ENCODE measurements around the gene P2RY11. TPM values are rescaled to one million over a fixed set of nuclear protein-coding genes. Genes with fewer than 3 reads are reported as not detected.

P2RY11 gene
- total RNA-seq, 1 experiment from 2014 or later = 18.4 TPM

DNA sequence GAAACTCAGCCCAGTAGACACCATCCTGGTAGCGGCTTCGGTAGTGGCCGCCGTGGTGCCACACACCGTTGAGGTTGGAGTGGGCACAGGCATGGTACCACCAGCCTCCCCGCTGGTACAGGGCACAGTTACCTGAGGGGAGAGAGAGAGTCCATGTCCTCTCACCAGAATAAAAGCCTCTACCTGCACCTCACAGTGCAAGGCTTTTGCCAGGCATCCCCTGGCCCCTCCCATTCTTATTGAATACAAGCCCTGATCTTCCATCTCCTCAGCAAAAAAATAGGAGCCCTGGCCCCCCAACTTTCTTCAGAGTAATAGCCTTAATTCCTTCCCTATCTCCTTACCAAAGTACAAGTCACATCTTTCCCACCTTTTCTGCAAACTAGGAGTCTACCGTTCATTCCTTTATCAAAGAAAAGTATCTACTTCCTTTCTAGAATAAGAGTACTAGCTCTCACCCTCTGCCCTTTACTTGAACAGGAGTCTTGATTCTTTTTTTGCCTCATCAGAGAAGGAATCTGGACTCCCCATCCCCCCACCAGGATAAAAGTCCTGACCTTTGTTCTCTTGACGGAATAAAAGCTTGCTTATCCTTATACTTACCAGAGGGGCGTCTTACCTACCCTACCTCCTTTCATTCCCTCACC, 18.7 kb upstream of the P2RY11 start:
- Histone ChIP-seq H3K4me3 (ENCODE audit: low read depth, low read length) (no peak overlapping the region), H3K36me3 (ENCODE audit: control insufficient read depth, insufficient read depth, low read length) (no peaks in the 10 kb centered on the region), H3K9me3 (no peaks in the 10 kb centered on the region), H3K4me1 (no peaks in the 10 kb centered on the region), H3K27me3 (replicated peaks; ENCODE audit: control insufficient read depth, insufficient read depth, low read length) (no peaks in the 10 kb centered on the region)
- Mint-ChIP-seq H3K4me1 (ENCODE audit: low read depth, unreplicated experiment) (no peaks in the 10 kb centered on the region), H3K9me3 (ENCODE audit: unreplicated experiment) (no peaks in the 10 kb centered on the region), H3K27me3 (ENCODE audit: insufficient read depth, unreplicated experiment) (no peaks in the 10 kb centered on the region), H3K36me3 (ENCODE audit: insufficient read depth, unreplicated experiment) (peaks cover 24% of the 10 kb centered on the region), H3K27ac (ENCODE audit: unreplicated experiment) (no peak overlapping the region), H3K4me3 (ENCODE audit: unreplicated experiment) (no peak overlapping the region)
- no peak for TF ChIP-seq CTCF (IDR thresholded peaks at IDR 0.05; ENCODE audit: insufficient read depth in 1 of 2, low read depth in 1 of 2, low read length in 1 of 2, severe bottlenecking in 1 of 2, unreplicated experiment in 1 of 2)
- CTCF ChIA-PET = no interaction called here
- POLR2A ChIA-PET = interaction anchor here (0.7 kb wide), 1 partner anchor 181 kb away, joined by 3 read pairs; no protein-coding TSS in a partner anchor
- intact Hi-C loops (cut with micrococcal nuclease; ENCODE audit: unreplicated experiment) = no loop called here
- no peak for DNase-seq
- BruUV-seq (replicated peaks) = no TSS peak

- CTCF ChIA-PET = no interaction called here
- intact Hi-C loops (cut with micrococcal nuclease; ENCODE audit: unreplicated experiment) = no loop called here
- no peak for DNase-seq
Measured at GRCh38 chr19:10093295-10094186, 18.0 kb upstream of the P2RY11 start.

More at GRCh38 chr19:10093295-10094186, 18.0 kb upstream of the P2RY11 start:
- H3K4me1 Mint-ChIP-seq (ENCODE audit: low read depth, unreplicated experiment) = no peaks in the 10 kb centered on the region
- H3K4me3 Mint-ChIP-seq (ENCODE audit: unreplicated experiment) = no peak overlapping the region
- Histone ChIP-seq H3K36me3 (ENCODE audit: control insufficient read depth, insufficient read depth, low read length) (no peaks in the 10 kb centered on the region), H3K9me3 (no peaks in the 10 kb centered on the region), H3K4me3 (ENCODE audit: low read depth, low read length) (no peak overlapping the region), H3K4me1 (no peaks in the 10 kb centered on the region), H3K27me3 (replicated peaks; ENCODE audit: control insufficient read depth, insufficient read depth, low read length) (no peaks in the 10 kb centered on the region)
- H3K27ac Mint-ChIP-seq (ENCODE audit: unreplicated experiment) = no peak overlapping the region
- no peaks in the 10 kb centered on the region for H3K9me3 Mint-ChIP-seq (ENCODE audit: unreplicated experiment)
- TF ChIP-seq CTCF (IDR thresholded peaks at IDR 0.05; ENCODE audit: insufficient read depth in 1 of 2, low read depth in 1 of 2, low read length in 1 of 2, severe bottlenecking in 1 of 2, unreplicated experiment in 1 of 2) = no peak
- POLR2A ChIA-PET = interaction anchor here (0.7 kb wide), 1 partner anchor 180 kb away, joined by 3 read pairs; no protein-coding TSS in a partner anchor
- no peaks in the 10 kb centered on the region for H3K27me3 Mint-ChIP-seq (ENCODE audit: insufficient read depth, unreplicated experiment)
- peaks cover 24% of the 10 kb centered on the region for H3K36me3 Mint-ChIP-seq (ENCODE audit: insufficient read depth, unreplicated experiment)
- no TSS peak for BruUV-seq (replicated peaks)

All from Caco-2 (cell line).